A549 (cell line): Measurements from ENCODE around the gene E4F1. TPM values are rescaled to one million over a fixed set of nuclear protein-coding genes. Genes with fewer than 3 reads are reported as not detected.

Experiments
- ATAC-seq, 2 experiments: fragments of 200-7000 bp in 1 of 2; fragments of >200 bp in 1 of 2; cut with Nextera tagmentation in 1 of 2; cut with Tn5 transposase in 1 of 2; 3 replicates each; pipeline versions ENCODE4 v1.8.0 to v1.9.1; 2018 to 2020; ENCODE audit warnings: mild to moderate bottlenecking in 1 of 2, moderate library complexity in 1 of 2
- CTCF ChIA-PET: fragments of 300-600 bp; sonication (Branson Sonifier 250); formaldehyde crosslinking; extraction: SDS; loops from one replicate; lab custom pipeline; 2021; ENCODE audit warnings: antibody characterized with exemption, inconsistent platforms; lab: Yijun Ruan, JAX
- POLR2A ChIA-PET: fragments of 350-600 bp; formaldehyde crosslinking; extraction: SDS; loops from one replicate; lab custom pipeline; 2021; ENCODE audit warnings: antibody characterized with exemption, inconsistent platforms; lab: Yijun Ruan, JAX
- DNase-seq, 2 experiments: peaks; one replicate each; pipeline versions ENCODE4 v3.0.0 to v3.0.0-alpha.2; 2011 to 2016; ENCODE audit warnings: low read depth in 1 of 2, low spot score in 1 of 2
- FAIRE-seq: peaks from 2 replicates; lab custom pipeline; 2011; peaks lifted over from hg19 to GRCh38; lab: Jason Lieb, UNC
- H3K27ac ChIP-seq, 2 experiments: fragments of >200 bp; sonication (Bioruptor Twin); formaldehyde crosslinking; 3 replicates each; pipeline ENCODE4 v1.5.1; 2016 to 2017
- H3K4me1 ChIP-seq: fragments of >200 bp; sonication (Bioruptor Twin); formaldehyde crosslinking; 3 replicates; pipeline ENCODE4 v1.6.1; 2016
- H3K4me2 ChIP-seq: fragments of >200 bp; sonication (Bioruptor Twin); formaldehyde crosslinking; 3 replicates; pipeline ENCODE4 v1.6.1; 2016
- H3K4me3 ChIP-seq: fragments of >200 bp; sonication (Bioruptor Twin); formaldehyde crosslinking; 3 replicates; pipeline ENCODE4 v1.5.1; 2016
- H3K9me3 ChIP-seq: fragments of >200 bp; sonication (Bioruptor Twin); formaldehyde crosslinking; 3 replicates; pipeline ENCODE4 v1.6.1; 2016
- CBX2 ChIP-seq: fragments of 200-600 bp; sonication (generic); IDR thresholded peaks from 2 replicates; pipeline ENCODE4 v1.6.1; 2016; ENCODE audit warnings: low read depth, mild to moderate bottlenecking, borderline replicate concordance
- CBX8 ChIP-seq: fragments of 200-600 bp; sonication (generic); IDR thresholded peaks from 2 replicates; pipeline ENCODE4 v1.6.1; 2016
- CTCF ChIP-seq: fragments of >200 bp; sonication (Bioruptor Twin); formaldehyde crosslinking; IDR thresholded peaks from 3 replicates; pipeline ENCODE4 v1.5.1; 2016
- E2F6 ChIP-seq: IDR thresholded peaks from 2 replicates; pipeline ENCODE4 v1.6.1; 2012; ENCODE audit warnings: low read depth, borderline replicate concordance
- ESRRA ChIP-seq: fragments of 150-350 bp; IDR thresholded peaks from 2 replicates; pipeline ENCODE4 v1.6.1; 2014; ENCODE audit warnings: mild to moderate bottlenecking, low read length, borderline replicate concordance
- FOSL2 ChIP-seq, 2 experiments: fragments of 450-650 bp in 1 of 2; fragments of >200 bp in 1 of 2; sonication (Bioruptor Twin) in 1 of 2; formaldehyde crosslinking; IDR thresholded peaks; 2 replicates each; pipeline versions ENCODE4 v1.5.0 to v1.6.1; 2016 to 2020; ENCODE audit warnings: mild to moderate bottlenecking in 1 of 2, moderate library complexity in 1 of 2
- HOXA7 ChIP-seq: fragments of 250-450 bp; sonication (Bioruptor Pico); IDR thresholded peaks from 2 replicates; pipeline ENCODE4 v1.5.0; 2020; ENCODE audit warnings: mild to moderate bottlenecking, moderate library complexity
- HOXB13 ChIP-seq: fragments of 250-450 bp; sonication (Bioruptor Pico); IDR thresholded peaks from 2 replicates; pipeline ENCODE4 v1.5.0; 2020; ENCODE audit warnings: low read depth, mild to moderate bottlenecking, moderate library complexity
- JUNB ChIP-seq: fragments of >200 bp; sonication (Bioruptor Twin); formaldehyde crosslinking; IDR thresholded peaks from 2 replicates; pipeline ENCODE4 v1.6.1; 2016
- KDM1A ChIP-seq: fragments of 200-600 bp; sonication (generic); IDR thresholded peaks from 2 replicates; pipeline ENCODE4 v1.6.1; 2016; ENCODE audit warnings: low read depth, mild to moderate bottlenecking
- KDM5A ChIP-seq: fragments of 200-600 bp; sonication (generic); IDR thresholded peaks from 2 replicates; pipeline ENCODE4 v1.6.1; 2016; ENCODE audit warnings: antibody characterized with exemption, mild to moderate bottlenecking
- NR3C1 ChIP-seq: fragments of >200 bp; sonication (Bioruptor Twin); formaldehyde crosslinking; IDR thresholded peaks from 3 replicates; pipeline ENCODE4 v1.6.1; 2017
- POLR2A ChIP-seq: IDR thresholded peaks from 2 replicates; pipeline ENCODE4 v1.6.1; 2012; ENCODE audit warnings: mild to moderate bottlenecking, low read length
- RAD21 ChIP-seq, 2 experiments: fragments of >200 bp in 1 of 2; sonication (Bioruptor Twin) in 1 of 2; formaldehyde crosslinking in 1 of 2; IDR thresholded peaks in 1 of 2; conservative IDR thresholded peaks in 1 of 2; 2 replicates in 1 of 2; 3 replicates in 1 of 2; pipeline ENCODE4 v1.6.1; 2012 to 2018; ENCODE audit warnings: inconsistent platforms in 1 of 2
- RNF2 ChIP-seq: fragments of 200-600 bp; sonication (generic); IDR thresholded peaks from 2 replicates; pipeline ENCODE4 v1.6.1; 2016; ENCODE audit warnings: low read depth, mild to moderate bottlenecking, antibody characterized with exemption, moderate library complexity, borderline replicate concordance
- SMC3 ChIP-seq: fragments of >200 bp; sonication (Bioruptor Twin); formaldehyde crosslinking; IDR thresholded peaks from 3 replicates; pipeline ENCODE4 v1.6.1; 2018; ENCODE audit warnings: inconsistent platforms
- USF2 ChIP-seq: fragments of 450-650 bp; IDR thresholded peaks from 2 replicates; pipeline ENCODE4 v1.6.1; 2014; ENCODE audit warnings: antibody characterized with exemption
- ZNF302 ChIP-seq: fragments of 250-450 bp; sonication (Bioruptor Pico); IDR thresholded peaks from 2 replicates; pipeline ENCODE4 v1.9.0; 2021; ENCODE audit warnings: inconsistent platforms, mild to moderate bottlenecking, moderate library complexity
- WGBS: methylation state at CpG from one replicate; pipeline ENCODE4 v1.1.6; 2017; ENCODE audit errors: missing lambda C conversion rate; 5-methylcytosine and 5-hydroxymethylcytosine counted together
- polyA plus RNA-seq, 4 experiments: library from polyadenylated mRNA; depleted of rRNA in 3 of 4; stranded (reverse); fragments of >200 nt; fragmentation: RNase III in 1 of 4; extraction: RNeasy Plus Mini Kit Qiagen cat#74134 plus additional on column Dnase treatment in 1 of 4; gene quantifications; 2 replicates in 3 of 4; 3 replicates in 1 of 4; pipeline ENCODE4 v1.2.3, GENCODE V29; 2011 to 2017
- TF ChIP-seq, protein P1 (sequence below): fragments of 250-450 bp; sonication (Bioruptor Pico); IDR thresholded peaks from 2 replicates; pipeline ENCODE4 v1.5.0; 2020; ENCODE audit warnings: low read depth, mild to moderate bottlenecking, moderate library complexity

The E4F1 gene
- polyA plus RNA-seq, 2 of the 4 experiments (the other 2 are of a cell fraction) = 10.4 to 23.3 TPM

- TF ChIP-seq HOXB13 (no peak), KDM1A (no peak), FOSL2 (IDR thresholded peaks at IDR 0.05) (no peak), FOSL2 (CRISPR knock-in tag; IDR thresholded peaks at IDR 0.05) (no peak), CBX8 (no peak), KDM5A (no peak)
- H3K4me1 ChIP-seq = peaks cover 17% of the 10 kb centered on the region
- WGBS = 86% methylated on average over 1 of the region's 5 CpGs
- ChIA-PET POLR2A (interaction anchor here (1.0 to 1.8 kb wide), 2 partner anchors 44 to 52 kb away, joined by 3 to 4 read pairs; partner anchors contain the start of genes ECI1 and TRAF7), CTCF (interaction anchor here (1.1 to 1.2 kb wide), 3 partner anchors 10 to 262 kb away, joined by 3 read pairs; no protein-coding TSS in a partner anchor)
- no peaks in the 10 kb centered on the region for H3K9me3 ChIP-seq
- no peak overlapping the region for H3K4me2 ChIP-seq
- FAIRE-seq = no peak
- no peak for ATAC-seq
- H3K4me3 ChIP-seq = no peak overlapping the region
- no peak overlapping the region for H3K27ac ChIP-seq
- DNase-seq = no peak
Measured at GRCh38 chr16:2199095-2199494, 24.3 kb upstream of the E4F1 start.

DNA sequence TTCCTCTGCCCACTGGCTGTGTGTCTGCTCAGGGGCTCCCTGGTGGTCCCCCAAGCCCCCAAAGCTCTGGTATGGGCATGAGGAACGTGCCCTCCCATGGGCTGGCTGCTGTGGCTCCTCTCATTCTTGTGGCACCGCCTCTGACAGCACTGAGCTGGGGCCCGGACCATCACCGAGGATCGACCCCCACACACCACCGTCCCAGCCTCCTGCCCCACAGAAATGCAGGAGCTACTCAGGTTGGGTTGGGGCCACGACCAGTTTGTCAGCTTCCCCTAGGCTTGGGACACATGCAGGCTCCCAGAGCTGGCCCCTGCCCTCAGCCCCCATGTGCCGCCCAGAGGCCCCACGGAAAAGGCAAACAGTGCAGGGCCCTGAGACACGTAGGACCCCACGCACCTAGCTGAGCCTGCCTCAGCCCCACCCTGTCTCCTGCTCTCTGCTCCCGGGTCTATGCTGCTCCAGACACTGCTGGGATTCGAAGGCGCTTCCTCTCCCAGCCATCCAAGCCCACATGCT lies 23.7 kb upstream of the E4F1 start:
- FAIRE-seq (no peak), DNase-seq (no peak), ATAC-seq (no peak)
- peaks cover 11% of the 10 kb centered on the region for H3K4me1 ChIP-seq
- H3K4me3 ChIP-seq = no peak overlapping the region
- no peak overlapping the region for H3K27ac ChIP-seq
- TF ChIP-seq HOXA7 (CRISPR knock-in tag) (no peak), CTCF (no peak), KDM5A (no peak), SMC3 (no peak), JUNB (no peak), POLR2A (no peak), KDM1A (no peak), ZNF302 (CRISPR knock-in tag) (no peak), E2F6 (no peak), RAD21 (conservative IDR thresholded peaks at IDR 0.05 in 1 of 2, IDR thresholded peaks at IDR 0.05 in 1 of 2) (no peak), CBX8 (no peak), NR3C1 (no peak), CBX2 (no peak), RNF2 (no peak), ESRRA (no peak), USF2 (no peak)
- TF ChIP-seq, protein P1, sequence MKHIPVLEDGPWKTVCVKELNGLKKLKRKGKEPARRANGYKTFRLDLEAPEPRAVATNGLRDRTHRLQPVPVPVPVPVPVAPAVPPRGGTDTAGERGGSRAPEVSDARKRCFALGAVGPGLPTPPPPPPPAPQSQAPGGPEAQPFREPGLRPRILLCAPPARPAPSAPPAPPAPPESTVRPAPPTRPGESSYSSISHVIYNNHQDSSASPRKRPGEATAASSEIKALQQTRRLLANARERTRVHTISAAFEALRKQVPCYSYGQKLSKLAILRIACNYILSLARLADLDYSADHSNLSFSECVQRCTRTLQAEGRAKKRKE (CRISPR knock-in tag) = no peak
- H3K9me3 ChIP-seq = no peaks in the 10 kb centered on the region
- POLR2A ChIA-PET = interaction anchor here (1.8 kb wide), 1 partner anchor 44 kb away, joined by 4 read pairs; the partner anchor contains the start of gene TRAF7
- WGBS = 85% methylated on average over 14 of the region's 14 CpGs
- CTCF ChIA-PET = interaction anchor here (1.1 to 1.2 kb wide), 3 partner anchors 11 to 262 kb away, joined by 3 read pairs; no protein-coding TSS in a partner anchor
- no peak overlapping the region for H3K4me2 ChIP-seq

DNA sequence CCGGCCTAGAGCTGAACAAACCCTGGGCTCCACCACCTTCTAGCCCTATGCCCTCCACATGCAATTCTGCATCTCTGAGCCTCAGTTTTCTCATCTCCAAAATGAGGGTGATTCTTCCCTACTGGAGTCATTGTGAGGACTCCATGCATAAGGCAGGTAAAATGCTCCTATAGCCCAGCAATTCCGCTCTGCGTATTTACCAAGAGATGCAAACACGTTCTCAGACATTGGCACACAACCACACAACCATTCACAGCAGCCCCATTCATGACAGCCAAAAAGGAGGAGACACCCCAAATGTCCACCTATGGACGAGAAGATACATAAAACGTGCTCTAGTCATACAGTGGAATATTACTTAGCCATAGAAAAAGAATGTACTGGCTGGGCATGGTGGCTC lies 23.1 kb upstream of the E4F1 start:
- no peak overlapping the region for H3K4me3 ChIP-seq
- TF ChIP-seq JUNB = no peak
- TF ChIP-seq, all 56 proteins: peak for 0
- H3K27ac ChIP-seq = no peak overlapping the region
- H3K4me1 ChIP-seq = peaks cover 6% of the 10 kb centered on the region
- ATAC-seq (no peak), DNase-seq (no peak), FAIRE-seq (no peak)
- WGBS = 79% methylated on average over 6 of the region's 6 CpGs
- ChIA-PET CTCF (interaction anchor here (1.1 to 1.2 kb wide), 2 partner anchors 11 to 32 kb away, joined by 3 read pairs; no protein-coding TSS in a partner anchor), POLR2A (interaction anchor here (1.8 kb wide), 1 partner anchor 45 kb away, joined by 4 read pairs; the partner anchor contains the start of gene TRAF7)
- H3K4me2 ChIP-seq = no peak overlapping the region
- no peaks in the 10 kb centered on the region for H3K9me3 ChIP-seq
